Liver (tissue), 3 donors: ENCODE results near the gene TRAF7.

Experiments
- ATF3 ChIP-seq: IDR thresholded peaks from 2 replicates; pipeline ENCODE4 v1.6.1; 2016; ENCODE audit warnings: antibody characterized with exemption
- SP1 ChIP-seq: IDR thresholded peaks from 2 replicates; pipeline ENCODE4 v1.6.1; 2018; ENCODE audit warnings: antibody characterized with exemption, mild to moderate bottlenecking
- TF ChIP-seq, protein P1 (sequence below): fragments of 150-350 bp; IDR thresholded peaks from 2 replicates; pipeline ENCODE4 v1.5.1; 2017; ENCODE audit warnings: improper control_type of control experiment, low read depth, low read length; ENCODE audit not compliant: missing input control
- TF ChIP-seq, protein P2 (sequence below): IDR thresholded peaks from 2 replicates; pipeline ENCODE4 v1.6.1; 2016; ENCODE audit warnings: antibody characterized with exemption
- donor health status: healthy.
- donor health status: healthy.

DNA sequence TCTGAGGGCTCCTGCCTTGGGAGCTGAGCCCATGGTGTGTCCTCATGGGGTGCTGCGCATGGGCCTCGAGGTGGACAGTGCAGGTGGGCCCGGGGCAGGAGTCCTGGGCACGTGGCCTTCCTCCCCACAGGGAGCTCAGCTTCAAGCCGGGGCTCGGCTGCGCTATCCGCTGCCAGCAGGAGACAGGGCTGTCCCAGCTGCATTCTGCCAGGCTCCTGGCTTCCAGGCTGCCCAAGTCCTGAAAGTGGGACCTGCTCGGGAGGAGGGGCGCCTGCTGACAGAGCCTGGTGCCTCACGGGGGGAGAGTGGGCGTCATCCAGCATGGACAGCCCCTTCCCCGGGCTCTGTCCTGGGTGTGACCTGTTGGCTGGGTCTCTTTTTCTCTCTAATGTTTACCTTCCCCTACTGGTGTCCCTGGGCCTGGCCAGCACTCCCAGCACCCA is 7.1 kb downstream of the TRAF7 start:
- TF ChIP-seq, protein P1, sequence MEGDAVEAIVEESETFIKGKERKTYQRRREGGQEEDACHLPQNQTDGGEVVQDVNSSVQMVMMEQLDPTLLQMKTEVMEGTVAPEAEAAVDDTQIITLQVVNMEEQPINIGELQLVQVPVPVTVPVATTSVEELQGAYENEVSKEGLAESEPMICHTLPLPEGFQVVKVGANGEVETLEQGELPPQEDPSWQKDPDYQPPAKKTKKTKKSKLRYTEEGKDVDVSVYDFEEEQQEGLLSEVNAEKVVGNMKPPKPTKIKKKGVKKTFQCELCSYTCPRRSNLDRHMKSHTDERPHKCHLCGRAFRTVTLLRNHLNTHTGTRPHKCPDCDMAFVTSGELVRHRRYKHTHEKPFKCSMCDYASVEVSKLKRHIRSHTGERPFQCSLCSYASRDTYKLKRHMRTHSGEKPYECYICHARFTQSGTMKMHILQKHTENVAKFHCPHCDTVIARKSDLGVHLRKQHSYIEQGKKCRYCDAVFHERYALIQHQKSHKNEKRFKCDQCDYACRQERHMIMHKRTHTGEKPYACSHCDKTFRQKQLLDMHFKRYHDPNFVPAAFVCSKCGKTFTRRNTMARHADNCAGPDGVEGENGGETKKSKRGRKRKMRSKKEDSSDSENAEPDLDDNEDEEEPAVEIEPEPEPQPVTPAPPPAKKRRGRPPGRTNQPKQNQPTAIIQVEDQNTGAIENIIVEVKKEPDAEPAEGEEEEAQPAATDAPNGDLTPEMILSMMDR = no peak
- TF ChIP-seq, protein P2, sequence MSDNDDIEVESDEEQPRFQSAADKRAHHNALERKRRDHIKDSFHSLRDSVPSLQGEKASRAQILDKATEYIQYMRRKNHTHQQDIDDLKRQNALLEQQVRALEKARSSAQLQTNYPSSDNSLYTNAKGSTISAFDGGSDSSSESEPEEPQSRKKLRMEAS = no peak
- TF ChIP-seq ATF3 = no peak
- no peak for TF ChIP-seq SP1
